GM12874 (cell line): ENCODE measurements around the gene STRADB.

Experiments used
- CTCF ChIP-seq: IDR thresholded peaks from 2 replicates; pipeline ENCODE4 v1.5.1; 2011; ENCODE audit warnings: low read depth, mild to moderate bottlenecking, control low read depth, low read length, moderate library complexity; ENCODE audit not compliant: insufficient read depth

The STRADB gene

GRCh38 chr2:201419057-201419635 lies 32.4 kb upstream of the STRADB start:
- no peak for TF ChIP-seq CTCF

GRCh38 chr2:201419986-201420385 lies 31.6 kb upstream of the STRADB start:
- no peak for TF ChIP-seq CTCF

- TF ChIP-seq CTCF = no peak
Observed at GRCh38 chr2:201420442-201421113, 31.0 kb upstream of the STRADB start.

- TF ChIP-seq CTCF = no peak
Observed at GRCh38 chr2:201425952-201426351, 25.6 kb upstream of the STRADB start.

- TF ChIP-seq CTCF = no peak
Observed at GRCh38 chr2:201430839-201431238, 20.7 kb upstream of the STRADB start.

GRCh38 chr2:201432038-201432620 lies 19.4 kb upstream of the STRADB start:
- TF ChIP-seq CTCF = no peak

GRCh38 chr2:201432621-201433393 lies 18.7 kb upstream of the STRADB start:
- no peak for TF ChIP-seq CTCF
